Measurements from ENCODE around the gene FN3KRP. TPM values are rescaled to one million over a fixed set of nuclear protein-coding genes. Genes with fewer than 3 reads are reported as not detected.
"Not testable (repeated sequence)": the region's sequence is repeated elsewhere in the genome, so short reads cannot be mapped to it uniquely, and the experiment has no call there.

The FN3KRP gene
- total RNA-seq, 1 donor from 2014 or later, result 28.1 TPM

- peaks cover 2% of the 10 kb centered on the region for H3K27me3 Mint-ChIP-seq (ENCODE audit: unreplicated experiment)
- H3K4me3 Mint-ChIP-seq (ENCODE audit: unreplicated experiment), result no peak overlapping the region
- peaks cover 39% of the 10 kb centered on the region for H3K36me3 Mint-ChIP-seq (ENCODE audit: unreplicated experiment)
- no peak for TF ChIP-seq CTCF (IDR thresholded peaks at IDR 0.05; ENCODE audit: partially characterized antibody, unreplicated experiment)
- H3K4me1 Mint-ChIP-seq (ENCODE audit: low read depth, unreplicated experiment), result peaks cover under 1% of the 10 kb centered on the region
- no peak overlapping the region for H3K27ac Mint-ChIP-seq (ENCODE audit: unreplicated experiment)
- DNase-seq, result no peak
- H3K9me3 Mint-ChIP-seq (ENCODE audit: unreplicated experiment), result peaks cover 11% of the 10 kb centered on the region
Observed at GRCh38 chr17:82740906-82741759, 24.6 kb downstream of the FN3KRP start.

GRCh38 chr17:82743344-82744219 is 27.1 kb downstream of the FN3KRP start:
- no peak for TF ChIP-seq CTCF (IDR thresholded peaks at IDR 0.05; ENCODE audit: partially characterized antibody, unreplicated experiment)
- H3K9me3 Mint-ChIP-seq (ENCODE audit: unreplicated experiment), result peaks cover 13% of the 10 kb centered on the region
- DNase-seq, result no peak
- H3K4me1 Mint-ChIP-seq (ENCODE audit: low read depth, unreplicated experiment), result no peaks in the 10 kb centered on the region
- peaks cover 37% of the 10 kb centered on the region for H3K36me3 Mint-ChIP-seq (ENCODE audit: unreplicated experiment)
- H3K27ac Mint-ChIP-seq (ENCODE audit: unreplicated experiment), result no peak overlapping the region
- no peak overlapping the region for H3K4me3 Mint-ChIP-seq (ENCODE audit: unreplicated experiment)
- H3K27me3 Mint-ChIP-seq (ENCODE audit: unreplicated experiment), result no peaks in the 10 kb centered on the region

GRCh38 chr17:82744736-82745135 is 28.2 kb downstream of the FN3KRP start:
- H3K4me3 Mint-ChIP-seq (ENCODE audit: unreplicated experiment), result not testable (repeated sequence)
- peaks cover 14% of the 10 kb centered on the region for H3K9me3 Mint-ChIP-seq (ENCODE audit: unreplicated experiment)

GRCh38 chr17:82745524-82745923 is 29.0 kb downstream of the FN3KRP start:
- Mint-ChIP-seq H3K27me3 (ENCODE audit: unreplicated experiment) (peaks cover 6% of the 10 kb centered on the region), H3K9me3 (ENCODE audit: unreplicated experiment) (peaks cover 16% of the 10 kb centered on the region), H3K36me3 (ENCODE audit: unreplicated experiment) (peaks cover 28% of the 10 kb centered on the region), H3K4me1 (ENCODE audit: low read depth, unreplicated experiment) (no peaks in the 10 kb centered on the region), H3K27ac (ENCODE audit: unreplicated experiment) (no peak overlapping the region), H3K4me3 (ENCODE audit: unreplicated experiment) (no peak overlapping the region)
- TF ChIP-seq CTCF (IDR thresholded peaks at IDR 0.05; ENCODE audit: partially characterized antibody, unreplicated experiment), result no peak
- DNase-seq, result no peak

More at GRCh38 chr17:82744736-82745135, 28.2 kb downstream of the FN3KRP start:
- H3K36me3 Mint-ChIP-seq (ENCODE audit: unreplicated experiment), result peaks cover 36% of the 10 kb centered on the region
- H3K27ac Mint-ChIP-seq (ENCODE audit: unreplicated experiment), result peak overlapping the region; percentile 43
- not testable (repeated sequence) for H3K4me1 Mint-ChIP-seq (ENCODE audit: low read depth, unreplicated experiment); H3K27me3 Mint-ChIP-seq (ENCODE audit: unreplicated experiment); DNase-seq

- H3K9me3 Mint-ChIP-seq (ENCODE audit: unreplicated experiment), result peaks cover 15% of the 10 kb centered on the region
- no peak overlapping the region for H3K27ac Mint-ChIP-seq (ENCODE audit: unreplicated experiment)
- H3K4me1 Mint-ChIP-seq (ENCODE audit: low read depth, unreplicated experiment), result peaks cover 3% of the 10 kb centered on the region
- no peak overlapping the region for H3K4me3 Mint-ChIP-seq (ENCODE audit: unreplicated experiment)
- peaks cover 9% of the 10 kb centered on the region for H3K36me3 Mint-ChIP-seq (ENCODE audit: unreplicated experiment)
- H3K27me3 Mint-ChIP-seq (ENCODE audit: unreplicated experiment), result peaks cover 12% of the 10 kb centered on the region
- no peak for TF ChIP-seq CTCF (IDR thresholded peaks at IDR 0.05; ENCODE audit: partially characterized antibody, unreplicated experiment)
- DNase-seq, result no peak
Observed at GRCh38 chr17:82748756-82749155, 32.2 kb downstream of the FN3KRP start.

Measured in glutamatergic neuron (in vitro differentiated cells).